Measurements from ENCODE around the gene C1orf216.

DNA sequence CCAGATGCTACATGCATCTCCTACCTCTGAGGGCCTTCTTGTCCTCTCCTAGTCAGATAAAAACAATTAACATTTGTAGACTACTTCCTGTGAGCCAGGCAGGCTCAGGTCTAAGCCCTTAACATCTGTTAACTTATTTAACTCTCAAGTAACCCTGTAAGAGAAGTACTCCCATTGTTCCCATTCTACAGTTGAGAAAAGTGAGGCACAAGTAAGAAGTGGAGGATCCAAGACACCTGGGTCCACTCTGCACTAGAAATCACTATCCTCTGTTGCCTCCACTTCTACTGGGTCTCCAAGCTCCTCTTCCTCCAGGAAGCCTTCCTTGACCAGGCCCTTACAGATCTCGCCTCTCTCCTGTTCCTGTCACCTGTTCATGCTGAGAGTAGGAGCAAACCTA is 9.7 kb downstream of the C1orf216 start:
- no peak for TF ChIP-seq POLR2A (IDR thresholded peaks at IDR 0.05)
- TF ChIP-seq CTCF (IDR thresholded peaks at IDR 0.05), result no peak
